Measurements from ENCODE around the gene GSS. TPM values are rescaled to one million over a fixed set of nuclear protein-coding genes. Genes with fewer than 3 reads are reported as not detected.

The GSS gene
- total and polyA plus RNA-seq, 2 of the 8 experiments (the other 6 are each of a cell fraction or from before 2014, with no cell fraction given), result 34.6 to 43.2 TPM

DNA sequence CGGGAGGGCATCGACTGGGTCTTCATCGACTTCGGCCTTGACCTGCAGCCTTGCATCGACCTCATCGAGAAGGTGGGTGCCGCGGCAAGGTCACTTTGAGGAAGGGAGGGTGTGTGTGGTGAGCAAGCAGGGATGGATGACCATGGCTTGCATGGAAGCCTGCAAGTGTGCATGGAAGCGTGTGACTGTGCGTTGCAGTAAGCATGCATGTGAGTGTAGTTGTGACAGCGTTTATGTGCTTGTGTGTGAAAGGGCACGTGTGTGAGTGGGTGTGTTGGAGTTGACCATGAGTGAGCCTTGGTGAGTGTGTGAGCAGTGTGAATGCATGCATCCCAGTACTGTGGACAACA, 32.6 kb upstream of the GSS start (continued):
- TF ChIP-seq, protein P1, sequence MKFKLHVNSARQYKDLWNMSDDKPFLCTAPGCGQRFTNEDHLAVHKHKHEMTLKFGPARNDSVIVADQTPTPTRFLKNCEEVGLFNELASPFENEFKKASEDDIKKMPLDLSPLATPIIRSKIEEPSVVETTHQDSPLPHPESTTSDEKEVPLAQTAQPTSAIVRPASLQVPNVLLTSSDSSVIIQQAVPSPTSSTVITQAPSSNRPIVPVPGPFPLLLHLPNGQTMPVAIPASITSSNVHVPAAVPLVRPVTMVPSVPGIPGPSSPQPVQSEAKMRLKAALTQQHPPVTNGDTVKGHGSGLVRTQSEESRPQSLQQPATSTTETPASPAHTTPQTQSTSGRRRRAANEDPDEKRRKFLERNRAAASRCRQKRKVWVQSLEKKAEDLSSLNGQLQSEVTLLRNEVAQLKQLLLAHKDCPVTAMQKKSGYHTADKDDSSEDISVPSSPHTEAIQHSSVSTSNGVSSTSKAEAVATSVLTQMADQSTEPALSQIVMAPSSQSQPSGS (IDR thresholded peaks at IDR 0.05; ENCODE audit: low read length), result no peak
- TF ChIP-seq, protein P2, sequence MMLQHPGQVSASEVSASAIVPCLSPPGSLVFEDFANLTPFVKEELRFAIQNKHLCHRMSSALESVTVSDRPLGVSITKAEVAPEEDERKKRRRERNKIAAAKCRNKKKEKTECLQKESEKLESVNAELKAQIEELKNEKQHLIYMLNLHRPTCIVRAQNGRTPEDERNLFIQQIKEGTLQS (IDR thresholded peaks at IDR 0.05; ENCODE audit: insufficient read depth, low read depth, low read length), result no peak
- TF ChIP-seq SIRT6 (IDR thresholded peaks at IDR 0.05; ENCODE audit: low read length) (no peak), KDM4A (IDR thresholded peaks at IDR 0.05; ENCODE audit: low read depth, low read length, severe bottlenecking) (no peak), CBX8 (IDR thresholded peaks at IDR 0.05; ENCODE audit: borderline replicate concordance, low read depth, low read length) (no peak)
- TF ChIP-seq, protein P3, sequence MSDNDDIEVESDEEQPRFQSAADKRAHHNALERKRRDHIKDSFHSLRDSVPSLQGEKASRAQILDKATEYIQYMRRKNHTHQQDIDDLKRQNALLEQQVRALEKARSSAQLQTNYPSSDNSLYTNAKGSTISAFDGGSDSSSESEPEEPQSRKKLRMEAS (IDR thresholded peaks at IDR 0.05), result no peak

Measured in H1 (cell line).